AG04450 (cell line): Measurements from ENCODE around the gene ANP32A. TPM values are rescaled to one million over a fixed set of nuclear protein-coding genes. Genes with fewer than 3 reads are reported as not detected.

Experiments used
- CTCF ChIA-PET: fragments of 300-600, 350-600 bp; formaldehyde crosslinking; extraction: SDS; loops from one replicate; lab custom pipeline; 2022; ENCODE audit warnings: antibody characterized with exemption, inconsistent platforms; lab: Charles Lee
- POLR2A ChIA-PET: fragments of 350-600 bp; formaldehyde crosslinking; extraction: SDS; loops from one replicate; lab custom pipeline; 2021; ENCODE audit warnings: antibody characterized with exemption, inconsistent platforms; lab: Yijun Ruan, JAX
- DNase-seq: peaks from one replicate; pipeline ENCODE4 v3.0.0-alpha.2; 2011; ENCODE audit warnings: low read depth, low spot score
- H3K27ac ChIP-seq: one replicate; pipeline ENCODE4 v1.5.1; 2012; ENCODE audit warnings: low read depth, low read length, control low read depth
- H3K27me3 ChIP-seq: one replicate; pipeline ENCODE4 v1.6.0; 2012; ENCODE audit warnings: low read length; ENCODE audit not compliant: control insufficient read depth, insufficient read depth
- H3K4me3 ChIP-seq: 2 replicates; pipeline ENCODE4 v1.5.1; 2011; ENCODE audit warnings: mild to moderate bottlenecking, low read depth, low read length, control low read depth
- H3K9me3 ChIP-seq: 2 replicates; pipeline ENCODE4 v1.5.1; 2012; ENCODE audit warnings: low read length; ENCODE audit not compliant: control insufficient read depth, insufficient read depth
- polyA plus RNA-seq: library from polyadenylated mRNA; depleted of rRNA; stranded (reverse); fragments of >200 nt; gene quantifications from 2 replicates; pipeline ENCODE4 v1.2.3, GENCODE V29; 2011
- TF ChIP-seq, protein P1 (sequence below): IDR thresholded peaks from 2 replicates; pipeline ENCODE4 v1.5.1; 2011; ENCODE audit warnings: low read depth, low read length, control low read depth, inconsistent platforms

Gene ANP32A
- polyA plus RNA-seq, 1 experiment = 69.4 TPM

GRCh38 chr15:68851971-68852370 lies 31.3 kb upstream of the ANP32A start:
- DNase-seq = no peak
- TF ChIP-seq, protein P1, sequence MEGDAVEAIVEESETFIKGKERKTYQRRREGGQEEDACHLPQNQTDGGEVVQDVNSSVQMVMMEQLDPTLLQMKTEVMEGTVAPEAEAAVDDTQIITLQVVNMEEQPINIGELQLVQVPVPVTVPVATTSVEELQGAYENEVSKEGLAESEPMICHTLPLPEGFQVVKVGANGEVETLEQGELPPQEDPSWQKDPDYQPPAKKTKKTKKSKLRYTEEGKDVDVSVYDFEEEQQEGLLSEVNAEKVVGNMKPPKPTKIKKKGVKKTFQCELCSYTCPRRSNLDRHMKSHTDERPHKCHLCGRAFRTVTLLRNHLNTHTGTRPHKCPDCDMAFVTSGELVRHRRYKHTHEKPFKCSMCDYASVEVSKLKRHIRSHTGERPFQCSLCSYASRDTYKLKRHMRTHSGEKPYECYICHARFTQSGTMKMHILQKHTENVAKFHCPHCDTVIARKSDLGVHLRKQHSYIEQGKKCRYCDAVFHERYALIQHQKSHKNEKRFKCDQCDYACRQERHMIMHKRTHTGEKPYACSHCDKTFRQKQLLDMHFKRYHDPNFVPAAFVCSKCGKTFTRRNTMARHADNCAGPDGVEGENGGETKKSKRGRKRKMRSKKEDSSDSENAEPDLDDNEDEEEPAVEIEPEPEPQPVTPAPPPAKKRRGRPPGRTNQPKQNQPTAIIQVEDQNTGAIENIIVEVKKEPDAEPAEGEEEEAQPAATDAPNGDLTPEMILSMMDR = no peak
- Histone ChIP-seq H3K27me3 (peaks cover 14% of the 10 kb centered on the region), H3K4me3 (no peak overlapping the region), H3K9me3 (no peaks in the 10 kb centered on the region), H3K27ac (no peak overlapping the region)
- CTCF ChIA-PET = no interaction called here
- POLR2A ChIA-PET = no interaction called here

GRCh38 chr15:68849497-68849896 lies 28.8 kb upstream of the ANP32A start:
- Histone ChIP-seq H3K27me3 (peaks cover 28% of the 10 kb centered on the region), H3K27ac (no peak overlapping the region), H3K9me3 (no peaks in the 10 kb centered on the region), H3K4me3 (no peak overlapping the region)
- ChIA-PET POLR2A (no interaction called here), CTCF (interaction anchor here (1.2 kb wide), 1 partner anchor 27 kb away, joined by 5 read pairs; no protein-coding TSS in a partner anchor)
- TF ChIP-seq, protein P1 = no peak
- no peak for DNase-seq

- peaks cover 36% of the 10 kb centered on the region for H3K27me3 ChIP-seq
- ChIA-PET CTCF (no interaction called here), POLR2A (no interaction called here)
- H3K27ac ChIP-seq = no peak overlapping the region
- no peak for DNase-seq
- H3K4me3 ChIP-seq = no peak overlapping the region
- TF ChIP-seq, protein P1 = no peak
- H3K9me3 ChIP-seq = peaks cover 3% of the 10 kb centered on the region; the same call in 1 of the 2 replicates
Observed at GRCh38 chr15:68846851-68847439, 26.2 kb upstream of the ANP32A start.

DNA sequence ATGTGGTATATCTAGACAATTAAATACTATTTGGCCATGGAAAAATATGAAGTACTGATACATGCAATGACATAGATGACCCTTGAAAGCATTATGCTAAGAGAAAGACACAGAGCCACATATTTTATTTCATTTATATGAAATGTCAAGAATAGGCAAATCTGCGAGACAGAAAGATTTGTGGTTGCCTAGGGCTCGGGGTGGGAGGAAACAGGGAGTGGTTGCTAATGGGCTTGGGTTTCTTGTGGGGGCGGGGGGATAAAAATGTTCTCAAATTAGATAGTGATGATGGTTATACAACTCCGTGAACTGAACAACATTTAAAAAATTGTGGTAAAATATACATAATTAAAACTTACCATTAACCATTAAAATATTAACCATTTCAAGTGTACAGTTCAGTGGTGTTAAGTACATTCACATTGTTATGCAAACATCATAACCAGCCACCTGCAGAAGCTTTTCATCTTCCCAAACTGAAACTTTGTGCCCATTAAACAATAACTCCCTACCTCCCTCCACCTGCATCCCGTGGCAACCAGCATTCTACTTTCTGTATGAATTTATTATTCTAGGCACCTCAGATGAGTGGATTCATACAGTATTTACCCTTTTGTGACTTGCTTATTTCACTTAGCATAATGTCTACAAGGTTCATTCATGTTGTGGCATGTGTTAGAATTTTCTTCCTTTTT lies 24.3 kb upstream of the ANP32A start:
- Histone ChIP-seq H3K9me3 (peaks cover 3% of the 10 kb centered on the region; the same call in 1 of the 2 replicates), H3K4me3 (no peak overlapping the region), H3K27ac (no peak overlapping the region), H3K27me3 (peaks cover 41% of the 10 kb centered on the region)
- ChIA-PET CTCF (no interaction called here), POLR2A (no interaction called here)
- no peak for DNase-seq
- TF ChIP-seq, protein P1 = no peak
